ENCODE data around the gene SHC2. TPM values are rescaled to one million over a fixed set of nuclear protein-coding genes. Genes with fewer than 3 reads are reported as not detected.

SHC2 gene
- total and polyA plus RNA-seq, 8 donors: 13.8 to 169 (median 36.6) TPM

DNA sequence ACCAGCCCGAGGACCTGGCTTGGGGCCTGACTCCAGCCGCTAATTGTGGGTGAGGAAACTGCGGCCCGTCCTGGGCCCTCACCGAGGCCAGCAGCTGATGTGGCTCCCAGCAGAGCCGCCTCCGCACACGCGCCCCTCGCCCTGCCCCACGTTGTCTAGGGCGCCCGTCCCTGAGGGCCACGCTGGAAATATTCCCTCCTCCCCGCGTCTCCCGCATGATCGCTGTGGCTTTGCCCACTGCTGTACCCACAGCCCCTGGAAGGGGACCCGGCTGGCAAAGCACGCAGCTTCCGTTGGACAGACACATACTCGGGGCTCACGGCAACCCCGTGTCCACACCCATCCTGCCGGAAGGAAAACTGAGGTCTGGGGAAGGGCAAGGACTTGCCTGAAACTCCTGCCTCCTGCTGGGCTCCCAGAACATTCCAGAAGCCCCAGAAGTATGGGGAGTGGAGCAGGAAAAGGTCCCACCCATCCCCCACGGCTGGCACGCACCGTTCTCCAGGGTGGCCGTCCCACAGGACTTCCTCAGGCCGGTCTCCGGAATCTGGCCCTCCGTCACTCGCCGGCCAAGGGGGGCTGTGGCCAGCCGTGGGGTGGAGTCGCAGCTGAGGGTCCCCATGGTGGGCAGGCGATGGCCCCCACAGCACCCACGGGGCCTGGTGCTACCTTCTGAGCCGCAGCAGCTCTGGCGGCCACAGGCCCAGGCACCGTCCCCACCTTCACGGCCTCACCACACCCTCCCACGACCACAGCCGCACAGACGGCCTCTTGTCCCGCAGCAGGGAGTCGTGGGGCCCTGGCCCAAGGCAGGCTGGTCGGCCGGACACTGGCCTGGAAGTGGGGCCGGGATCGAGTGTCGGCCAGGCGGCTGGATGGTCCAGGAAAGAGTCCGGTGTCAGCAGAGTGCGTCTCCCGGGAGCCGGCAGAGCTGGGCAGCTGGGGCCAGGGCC lies 13.6 kb upstream of the SHC2 start:
- intact Hi-C loops (cut with DNase I; ENCODE audit: low total_unique reads): loop anchor here (10.0 kb wide), 1 partner anchor 80 kb away; no protein-coding TSS in a partner anchor
- no peak for DNase-seq
- 70 to 89% (median 72%) methylated on average over 26 to 57 of the region's 57 CpGs for WGBS, 5 donors
- TF ChIP-seq POLR2AphosphoS5 (IDR thresholded peaks at IDR 0.05): no peak
- no peak for TF ChIP-seq EP300 (IDR thresholded peaks at IDR 0.05)
- no peak for TF ChIP-seq POLR2A (IDR thresholded peaks at IDR 0.05)
- no peak for TF ChIP-seq CTCF (IDR thresholded peaks at IDR 0.05)
- no peak overlapping the region for H3K27ac ChIP-seq
- H3K27me3 ChIP-seq: peaks cover 0 to 22% (median 3%) of the 10 kb centered on the region in 3 donors
- H3K9me3 ChIP-seq: no peaks in the 10 kb centered on the region
- no peak overlapping the region for H3K4me3 ChIP-seq
- no peaks in the 10 kb centered on the region for H3K4me1 ChIP-seq
- H3K36me3 ChIP-seq: no peaks in the 10 kb centered on the region

GRCh38 chr19:472005-472858 lies 11.4 kb upstream of the SHC2 start:
- TF ChIP-seq EP300 (IDR thresholded peaks at IDR 0.05): no peak
- no peak for TF ChIP-seq POLR2AphosphoS5 (IDR thresholded peaks at IDR 0.05)
- intact Hi-C loops (cut with DNase I; ENCODE audit: low total_unique reads): loop anchor here (10.0 kb wide), 1 partner anchor 77 kb away; no protein-coding TSS in a partner anchor

DNA sequence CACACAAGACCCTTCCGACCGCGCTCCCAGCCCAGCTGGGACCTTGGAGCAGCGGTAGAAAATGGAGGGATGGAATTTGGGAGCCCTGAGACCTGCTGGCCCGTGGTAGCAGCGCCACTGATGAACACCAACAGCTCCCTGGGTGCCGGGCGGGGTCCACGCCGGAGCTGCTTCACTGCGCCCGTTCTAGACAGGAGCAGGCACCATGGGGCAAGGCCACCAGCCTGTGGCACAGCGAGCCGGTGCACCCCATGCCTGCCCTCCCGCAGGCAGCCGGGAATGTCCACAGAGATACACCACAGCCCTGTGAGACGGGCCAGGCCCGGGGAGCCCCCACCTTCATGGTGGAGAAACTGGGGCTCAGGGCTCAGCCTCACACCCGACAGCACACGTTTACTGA lies 9.9 kb upstream of the SHC2 start:
- Histone ChIP-seq H3K9me3 (no peaks in the 10 kb centered on the region), H3K27me3 (peaks cover 0 to 12% (median 3%) of the 10 kb centered on the region in 3 donors), H3K36me3 (no peaks in the 10 kb centered on the region), H3K4me1 (no peaks in the 10 kb centered on the region), H3K27ac (no peak overlapping the region), H3K4me3 (no peak overlapping the region)
- DNase-seq: no peak
- intact Hi-C loops (cut with DNase I; ENCODE audit: low total_unique reads): loop anchor here (10.0 kb wide), 1 partner anchor 76 kb away; no protein-coding TSS in a partner anchor
- WGBS, 5 donors: 68 to 83% (median 71%) methylated on average over 16 to 20 of the region's 20 CpGs
- TF ChIP-seq POLR2AphosphoS5 (IDR thresholded peaks at IDR 0.05) (no peak), CTCF (IDR thresholded peaks at IDR 0.05) (no peak), EP300 (IDR thresholded peaks at IDR 0.05) (no peak), POLR2A (IDR thresholded peaks at IDR 0.05) (no peak)

More at GRCh38 chr19:472005-472858, 11.4 kb upstream of the SHC2 start:
- Histone ChIP-seq H3K27ac (no peak overlapping the region), H3K36me3 (no peaks in the 10 kb centered on the region), H3K27me3 (peaks cover 0 to 12% (median 3%) of the 10 kb centered on the region in 3 donors), H3K4me3 (no peak overlapping the region), H3K9me3 (no peaks in the 10 kb centered on the region), H3K4me1 (no peaks in the 10 kb centered on the region)
- DNase-seq: no peak
- 68 to 75% (median 71%) methylated on average over 20 to 23 of the region's 23 CpGs for WGBS, 5 donors

- TF ChIP-seq POLR2AphosphoS5 (IDR thresholded peaks at IDR 0.05) (no peak), EP300 (IDR thresholded peaks at IDR 0.05) (no peak), POLR2A (IDR thresholded peaks at IDR 0.05) (no peak), CTCF (IDR thresholded peaks at IDR 0.05) (no peak)
- intact Hi-C loops (cut with DNase I; ENCODE audit: low total_unique reads): loop anchor here (10.0 kb wide), 1 partner anchor 75 kb away; no protein-coding TSS in a partner anchor
- no peaks in the 10 kb centered on the region for H3K36me3 ChIP-seq
- no peak for DNase-seq
- H3K4me1 ChIP-seq: no peaks in the 10 kb centered on the region
- 84 to 88% (median 86%) methylated on average over 7 of the region's 7 CpGs for WGBS, 5 donors
- peaks cover 0 to 9% (median 3%) of the 10 kb centered on the region in 3 donors for H3K27me3 ChIP-seq
- H3K4me3 ChIP-seq: no peak overlapping the region
- H3K27ac ChIP-seq: no peak overlapping the region
- H3K9me3 ChIP-seq: no peaks in the 10 kb centered on the region
These were observed 9.0 kb upstream of the SHC2 start for GRCh38 chr19:469833-470232.

Data from stomach (tissue), 9 donors.